ENCODE measurements around the gene APC2.

APC2 gene

GRCh38 chr19:1449467-1450442, at the start of gene APC2:
APC2 (plus strand) TSS chr19:1450121; CDS start chr19:1453002, 2,881 bp downstream.
- peak; percentile 54 for DNase-seq

DNA sequence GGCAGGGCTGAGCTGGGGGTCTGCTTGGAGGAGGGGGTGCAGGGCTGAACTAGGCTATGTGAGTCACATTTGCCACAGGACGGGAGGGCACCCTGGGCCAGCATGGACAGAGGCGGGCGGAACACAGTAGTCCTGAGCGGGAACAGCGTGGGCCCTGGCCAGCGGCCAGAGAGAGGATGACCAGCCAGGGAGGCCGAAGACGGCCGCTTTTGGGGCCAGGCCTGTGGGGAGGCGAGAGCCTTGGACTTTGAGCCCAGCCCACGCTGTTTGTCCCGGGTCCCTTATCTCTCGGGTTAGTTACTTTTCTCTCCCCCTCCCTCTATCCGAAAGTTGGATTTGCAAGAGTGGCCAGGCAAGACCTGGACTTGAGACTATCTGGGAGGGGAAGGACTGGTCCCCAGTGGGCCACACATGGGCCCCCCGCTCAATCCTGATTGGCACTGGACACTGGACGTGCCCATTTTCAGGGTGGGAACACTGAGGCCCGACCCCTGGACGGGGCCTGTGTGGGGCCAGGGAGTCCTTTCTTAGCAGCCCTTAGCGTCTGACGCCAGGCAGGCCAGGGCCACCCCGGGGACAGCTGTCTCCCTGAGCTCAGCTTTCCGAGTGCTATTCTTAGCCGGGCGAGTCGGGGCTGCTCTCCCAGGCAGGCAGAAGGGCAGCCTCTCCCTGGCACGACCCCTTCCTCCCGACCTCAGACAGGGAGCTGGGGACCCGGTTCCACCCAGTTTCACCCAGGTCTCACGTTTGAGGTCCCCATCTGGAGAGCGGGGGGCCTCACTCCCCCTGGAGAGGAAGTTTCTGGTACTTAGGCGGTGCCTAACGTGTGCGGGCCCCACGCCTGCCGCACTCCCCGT, 49.4 kb upstream of the APC2 start:
- DNase-seq: no peak

GRCh38 chr19:1401138-1401888, 48.6 kb upstream of the APC2 start, which contains the start of gene GAMT:
GAMT (minus strand) TSS chr19:1401542; CDS start chr19:1401476, 66 bp downstream.
- DNase-seq: peak; percentile 68

DNA sequence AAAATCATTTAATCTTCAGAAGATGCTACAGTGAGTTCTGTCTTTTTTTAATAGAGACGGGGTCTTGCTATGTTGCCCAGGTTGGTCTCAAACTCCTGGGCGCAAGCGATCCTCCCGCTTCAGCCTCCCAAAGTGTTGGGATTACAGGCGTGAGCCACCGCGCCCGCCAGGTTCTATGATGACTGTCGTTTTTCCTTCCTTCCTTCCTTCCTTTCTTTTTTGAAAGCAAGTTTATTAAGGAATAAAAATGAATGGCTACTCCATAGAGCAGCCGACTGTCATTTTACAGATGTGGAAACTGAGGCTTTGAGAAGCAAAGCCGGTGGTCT, 48.1 kb upstream of the APC2 start:
- no peak for DNase-seq

- no peak for DNase-seq
Measured at GRCh38 chr19:1402411-1403070, 47.4 kb upstream of the APC2 start.

DNA sequence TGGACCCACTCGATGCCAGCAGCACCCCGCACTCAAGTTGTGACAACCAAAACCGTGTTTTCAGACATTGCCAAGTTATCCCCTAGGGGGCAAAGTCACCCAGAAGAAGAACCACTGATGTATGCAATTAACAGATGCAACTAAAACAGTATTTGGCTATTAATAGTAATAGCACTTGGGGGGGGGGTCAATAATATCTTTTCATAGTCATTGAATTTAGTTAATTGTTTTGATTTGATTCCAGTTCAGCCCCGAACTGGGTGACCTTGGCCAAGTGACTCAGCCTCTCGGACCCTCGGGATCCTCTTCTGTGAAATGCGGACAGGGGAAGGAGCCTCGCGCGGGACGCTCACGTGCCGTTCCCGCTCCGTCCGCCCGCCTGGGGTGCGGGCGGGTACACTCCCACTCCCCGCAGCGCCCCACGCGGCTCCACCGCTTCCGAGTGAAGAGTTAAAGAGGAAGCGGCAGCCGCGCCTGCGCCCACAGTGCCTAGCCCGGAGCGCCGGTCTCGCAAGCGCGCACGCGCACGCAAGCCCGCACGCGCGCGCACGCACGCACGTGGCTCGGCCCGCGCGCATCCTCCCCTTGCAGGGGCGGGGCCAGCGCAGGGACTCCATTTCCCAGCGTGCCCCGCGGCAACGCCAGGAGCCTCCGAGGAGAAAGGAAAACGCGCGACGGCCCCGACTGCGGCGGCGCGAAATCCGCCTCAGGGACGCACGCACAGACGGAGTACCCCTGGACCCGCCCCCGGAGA, 43.0 kb upstream of the APC2 start:
- peak; percentile 99 for DNase-seq

GRCh38 chr19:1407528-1408299, 42.2 kb upstream of the APC2 start, which contains the start of gene DAZAP1:
DAZAP1 (plus strand) TSS chr19:1407586; CDS start chr19:1407774, 188 bp downstream.
- DNase-seq: no peak

DNA sequence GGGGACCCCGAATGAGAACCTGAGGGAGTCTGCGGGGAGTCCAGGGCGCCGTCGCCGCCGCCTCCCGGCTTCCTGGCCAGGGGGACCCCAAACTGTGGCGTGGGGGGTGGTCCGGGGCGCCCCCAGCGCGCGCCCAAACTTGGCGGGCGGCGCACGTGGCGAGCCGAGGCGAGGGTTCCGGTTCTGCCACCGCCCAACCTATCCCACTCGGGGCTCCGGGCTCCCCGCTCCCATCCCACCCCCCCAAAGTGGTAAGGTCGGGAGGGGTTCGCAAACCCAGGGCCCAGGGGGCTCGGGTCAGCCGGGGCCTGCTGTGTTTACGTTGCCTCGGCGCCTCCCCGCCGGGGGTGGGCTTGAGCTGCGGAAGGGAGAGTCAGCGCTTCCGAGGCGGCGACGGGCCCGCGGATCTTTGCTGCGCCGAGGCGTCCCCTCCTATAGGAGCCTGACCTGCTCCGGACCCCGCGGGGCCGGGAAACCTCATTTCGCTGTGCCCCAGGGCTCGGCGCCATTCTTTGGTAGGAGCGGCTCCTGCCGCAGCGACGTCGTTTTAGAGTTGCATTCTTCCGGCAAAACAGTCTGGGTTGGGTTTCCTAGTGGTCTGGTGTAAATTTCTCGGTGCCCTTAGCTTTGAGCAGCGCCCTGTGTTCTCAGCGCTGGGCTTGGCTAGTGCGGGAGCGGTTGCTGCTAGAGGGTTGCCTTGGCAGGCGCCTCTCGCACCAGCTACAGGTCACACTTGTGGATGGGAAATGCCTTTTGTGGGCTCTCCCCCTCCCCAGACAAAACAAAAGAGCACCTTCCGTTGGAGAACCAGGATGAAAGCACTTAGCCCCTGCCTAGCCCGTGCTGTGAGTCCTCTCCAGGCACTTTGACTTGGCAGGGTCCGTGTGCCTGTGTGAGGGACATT, 41.4 kb upstream of the APC2 start:
- DNase-seq: peak; percentile 62

- DNase-seq: no peak
Measured at GRCh38 chr19:1409204-1410005, 40.5 kb upstream of the APC2 start.

GRCh38 chr19:1410136-1410786, 39.7 kb upstream of the APC2 start:
- peak; percentile 31 for DNase-seq

DNA sequence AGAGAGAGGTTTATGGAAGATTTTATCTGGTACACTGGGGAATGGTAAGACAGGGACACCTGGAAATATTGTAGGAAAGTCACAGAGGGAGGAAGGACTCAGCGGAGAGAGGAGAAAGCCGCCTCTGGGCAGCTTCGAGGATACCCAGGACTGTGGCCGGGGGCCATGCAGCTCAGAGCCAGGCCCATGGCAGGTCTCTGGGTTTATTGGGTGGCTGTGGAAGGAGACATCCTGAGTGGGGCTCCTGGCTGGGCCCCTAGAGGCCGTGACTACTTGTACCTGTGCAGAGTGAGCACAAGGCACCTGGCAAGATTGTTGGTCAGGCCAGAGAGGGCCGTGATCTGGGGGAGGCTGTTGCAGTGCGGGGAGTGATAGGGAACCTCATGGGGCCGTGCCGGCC, 39.1 kb upstream of the APC2 start:
- DNase-seq: no peak

DNA sequence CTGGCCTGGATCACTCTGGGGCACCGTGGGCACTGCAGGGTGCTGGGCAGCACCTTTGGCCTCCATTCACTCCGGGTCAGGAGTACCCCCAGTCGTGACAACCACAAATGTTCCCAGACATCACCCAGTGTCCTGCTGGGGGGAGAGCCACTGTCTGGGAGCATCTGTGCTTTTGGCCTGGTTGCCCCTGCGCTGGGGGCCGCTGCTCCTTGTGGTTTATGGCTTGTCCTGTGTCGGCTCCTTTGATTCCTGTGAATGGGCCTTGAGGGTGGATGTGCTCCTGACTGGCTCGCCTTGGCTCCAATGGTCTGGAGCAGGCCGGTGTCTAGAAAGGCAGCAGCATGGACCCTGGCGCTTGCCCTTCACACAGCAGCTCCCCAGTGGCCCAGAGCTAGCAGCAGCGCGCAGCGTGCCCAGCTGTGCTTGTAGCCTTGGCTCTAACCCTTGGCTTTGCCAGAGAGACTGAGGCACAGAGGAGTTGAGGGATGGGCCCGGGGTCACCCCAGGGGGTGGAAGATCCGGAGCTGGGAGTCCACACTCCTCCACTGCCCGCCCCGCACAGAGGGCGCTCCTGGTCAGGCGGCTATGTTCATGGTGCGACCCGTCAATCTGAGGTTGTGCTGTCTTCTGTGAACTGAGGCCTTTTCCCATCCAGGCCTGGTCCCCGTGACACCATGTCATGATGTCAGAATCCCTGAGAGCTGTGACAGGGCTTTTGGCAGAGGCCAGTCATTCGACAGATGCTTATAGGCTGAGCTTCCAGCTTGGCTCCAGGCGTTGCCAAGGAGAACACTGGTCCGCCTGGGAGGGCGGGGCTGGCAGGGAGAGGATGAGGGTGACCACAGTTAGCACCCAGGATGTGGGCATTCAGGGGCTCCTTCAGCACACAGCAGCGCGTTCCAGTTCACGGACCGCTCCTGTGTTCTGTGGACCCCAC, 38.4 kb upstream of the APC2 start:
- peak; percentile 49 for DNase-seq

DNA sequence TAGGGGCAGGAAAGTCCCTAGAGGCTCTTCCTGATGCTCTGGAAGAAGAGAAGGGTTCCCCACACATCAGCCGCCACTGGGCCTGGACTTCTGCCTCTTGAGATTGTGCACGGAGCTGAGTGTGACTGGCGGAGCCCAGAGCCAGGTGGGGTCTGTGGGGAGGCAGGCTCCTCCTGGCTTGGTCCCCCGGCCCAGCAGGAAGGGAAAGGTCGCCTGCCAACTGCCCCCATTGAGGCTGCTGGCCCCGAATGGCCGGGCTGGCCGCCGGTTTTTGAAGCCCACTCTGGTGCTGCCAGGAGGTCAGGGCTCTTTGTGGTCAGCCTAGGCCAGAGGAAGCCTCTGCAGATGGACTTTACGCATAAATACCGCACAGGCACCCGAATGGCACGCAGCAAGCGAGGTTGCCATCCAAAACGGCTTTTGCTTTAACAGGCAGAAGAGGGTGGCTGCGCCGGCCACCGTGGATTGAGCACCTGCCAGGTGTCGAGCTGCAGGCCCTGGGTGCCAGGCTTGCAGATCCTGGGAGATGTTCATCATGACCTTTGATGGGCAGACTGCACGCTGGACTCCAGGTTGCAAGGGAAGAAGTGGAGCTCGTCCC, 37.5 kb upstream of the APC2 start:
- DNase-seq: no peak

GRCh38 chr19:1412995-1413800, 36.7 kb upstream of the APC2 start:
- no peak for DNase-seq

- DNase-seq: no peak
Measured at GRCh38 chr19:1416014-1416841, 33.7 kb upstream of the APC2 start.
